GM12878 (cell line): ENCODE results near the gene FAM193B.

Experiments used
- BMI1 ChIP-seq: fragments of 450-650 bp; IDR thresholded peaks from 2 replicates; pipeline ENCODE4 v1.6.1; 2016; ENCODE audit warnings: mild to moderate bottlenecking, moderate library complexity, borderline replicate concordance
- HCFC1 ChIP-seq: fragments of 150-350 bp; IDR thresholded peaks from 2 replicates; pipeline ENCODE4 v1.6.1; 2014; ENCODE audit warnings: low read length
- IKZF1 ChIP-seq: fragments of 450-650 bp; conservative IDR thresholded peaks from 2 replicates; pipeline ENCODE4 v1.6.1; 2017; ENCODE audit warnings: antibody characterized with exemption, mild to moderate bottlenecking
- MXI1 ChIP-seq: fragments of 150-350 bp; IDR thresholded peaks from 2 replicates; pipeline ENCODE4 v1.6.1; 2011; ENCODE audit warnings: low read depth, mild to moderate bottlenecking, inconsistent platforms, low read length, improper control_type of control experiment
- NFIC ChIP-seq: IDR thresholded peaks from 2 replicates; pipeline ENCODE4 v1.6.1; 2012; ENCODE audit warnings: low read depth, mild to moderate bottlenecking, inconsistent platforms, low read length, moderate library complexity
- POLR2A ChIP-seq: IDR thresholded peaks from 2 replicates; pipeline ENCODE4 v1.6.1; 2011; ENCODE audit warnings: low read depth, mild to moderate bottlenecking, low read length
- POLR2AphosphoS5 ChIP-seq: IDR thresholded peaks from 2 replicates; pipeline ENCODE4 v1.6.1; 2011; ENCODE audit warnings: mild to moderate bottlenecking, low read length, inconsistent platforms
- TAF1 ChIP-seq: IDR thresholded peaks from 2 replicates; pipeline ENCODE4 v1.6.1; 2011; ENCODE audit warnings: mild to moderate bottlenecking, low read depth, low read length, borderline replicate concordance
- ZNF24 ChIP-seq: fragments of 450-650 bp; IDR thresholded peaks from 2 replicates; pipeline ENCODE4 v1.6.1; 2017; ENCODE audit warnings: antibody characterized with exemption, mild to moderate bottlenecking
- ZNF274 ChIP-seq: IDR thresholded peaks from one replicate; pipeline ENCODE4 v1.8.0; 2011; ENCODE audit not compliant: insufficient read length, insufficient read depth
- TF ChIP-seq, protein P1 (sequence below), 3 experiments: IDR thresholded peaks in 2 of 3; conservative IDR thresholded peaks in 1 of 3; 2 replicates each; pipeline ENCODE4 v1.5.1; 2011; ENCODE audit warnings: low read depth in 3 of 3, low read length in 3 of 3, mild to moderate bottlenecking in 3 of 3, control low read depth in 2 of 3, moderate library complexity in 2 of 3, inconsistent platforms in 1 of 3, mixed read lengths in 1 of 3; ENCODE audit not compliant: control insufficient read depth in 2 of 3, insufficient read depth in 1 of 3; ENCODE audit errors: extremely low read depth in 1 of 3
- TF ChIP-seq, protein P2 (sequence below): IDR thresholded peaks from 2 replicates; pipeline ENCODE4 v1.6.1; 2012; ENCODE audit warnings: mild to moderate bottlenecking, low read depth, low read length
- TF ChIP-seq, protein P3 (sequence below): IDR thresholded peaks from 2 replicates; pipeline ENCODE4 v1.6.1; 2011; ENCODE audit warnings: low read depth, mild to moderate bottlenecking, low read length, moderate library complexity, borderline replicate concordance; ENCODE audit errors: extremely low read depth

DNA sequence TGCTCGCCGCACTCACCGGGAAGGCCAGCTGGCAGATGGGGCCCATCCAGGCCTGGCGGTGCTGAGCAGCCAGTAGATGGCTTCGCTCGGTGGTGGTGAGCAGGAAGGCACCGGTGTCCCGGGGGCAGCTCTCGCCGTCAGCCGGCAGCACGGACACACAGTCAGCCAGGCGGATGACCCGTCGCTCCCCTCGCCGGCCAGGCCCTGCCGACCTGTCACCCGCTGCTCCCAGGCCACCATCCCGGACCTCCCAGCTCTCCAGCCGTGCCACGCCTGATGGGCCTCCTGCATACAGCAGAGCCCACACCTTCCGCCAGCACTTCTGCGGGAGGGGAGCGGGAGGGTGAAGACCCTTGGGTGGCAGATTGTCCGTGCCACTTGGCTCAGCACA lies 46.1 kb downstream of the FAM193B start:
- no peak for TF ChIP-seq HCFC1
- TF ChIP-seq, protein P1, sequence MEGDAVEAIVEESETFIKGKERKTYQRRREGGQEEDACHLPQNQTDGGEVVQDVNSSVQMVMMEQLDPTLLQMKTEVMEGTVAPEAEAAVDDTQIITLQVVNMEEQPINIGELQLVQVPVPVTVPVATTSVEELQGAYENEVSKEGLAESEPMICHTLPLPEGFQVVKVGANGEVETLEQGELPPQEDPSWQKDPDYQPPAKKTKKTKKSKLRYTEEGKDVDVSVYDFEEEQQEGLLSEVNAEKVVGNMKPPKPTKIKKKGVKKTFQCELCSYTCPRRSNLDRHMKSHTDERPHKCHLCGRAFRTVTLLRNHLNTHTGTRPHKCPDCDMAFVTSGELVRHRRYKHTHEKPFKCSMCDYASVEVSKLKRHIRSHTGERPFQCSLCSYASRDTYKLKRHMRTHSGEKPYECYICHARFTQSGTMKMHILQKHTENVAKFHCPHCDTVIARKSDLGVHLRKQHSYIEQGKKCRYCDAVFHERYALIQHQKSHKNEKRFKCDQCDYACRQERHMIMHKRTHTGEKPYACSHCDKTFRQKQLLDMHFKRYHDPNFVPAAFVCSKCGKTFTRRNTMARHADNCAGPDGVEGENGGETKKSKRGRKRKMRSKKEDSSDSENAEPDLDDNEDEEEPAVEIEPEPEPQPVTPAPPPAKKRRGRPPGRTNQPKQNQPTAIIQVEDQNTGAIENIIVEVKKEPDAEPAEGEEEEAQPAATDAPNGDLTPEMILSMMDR (IDR thresholded peaks at IDR 0.05 in 2 of 3, conservative IDR thresholded peaks at IDR 0.05 in 1 of 3; ENCODE audit: control insufficient read depth in 2 of 3, extremely low read depth in 1 of 3, insufficient read depth in 1 of 3, low read depth in 3 of 3, low read length in 3 of 3), result no peak
- no peak for TF ChIP-seq TAF1
- TF ChIP-seq ZNF274, result no peak
- no peak for TF ChIP-seq NFIC
- TF ChIP-seq ZNF24, result no peak
- no peak for TF ChIP-seq MXI1
- TF ChIP-seq POLR2A, result no peak
- TF ChIP-seq POLR2AphosphoS5, result no peak
- TF ChIP-seq BMI1, result no peak
- TF ChIP-seq, protein P2, sequence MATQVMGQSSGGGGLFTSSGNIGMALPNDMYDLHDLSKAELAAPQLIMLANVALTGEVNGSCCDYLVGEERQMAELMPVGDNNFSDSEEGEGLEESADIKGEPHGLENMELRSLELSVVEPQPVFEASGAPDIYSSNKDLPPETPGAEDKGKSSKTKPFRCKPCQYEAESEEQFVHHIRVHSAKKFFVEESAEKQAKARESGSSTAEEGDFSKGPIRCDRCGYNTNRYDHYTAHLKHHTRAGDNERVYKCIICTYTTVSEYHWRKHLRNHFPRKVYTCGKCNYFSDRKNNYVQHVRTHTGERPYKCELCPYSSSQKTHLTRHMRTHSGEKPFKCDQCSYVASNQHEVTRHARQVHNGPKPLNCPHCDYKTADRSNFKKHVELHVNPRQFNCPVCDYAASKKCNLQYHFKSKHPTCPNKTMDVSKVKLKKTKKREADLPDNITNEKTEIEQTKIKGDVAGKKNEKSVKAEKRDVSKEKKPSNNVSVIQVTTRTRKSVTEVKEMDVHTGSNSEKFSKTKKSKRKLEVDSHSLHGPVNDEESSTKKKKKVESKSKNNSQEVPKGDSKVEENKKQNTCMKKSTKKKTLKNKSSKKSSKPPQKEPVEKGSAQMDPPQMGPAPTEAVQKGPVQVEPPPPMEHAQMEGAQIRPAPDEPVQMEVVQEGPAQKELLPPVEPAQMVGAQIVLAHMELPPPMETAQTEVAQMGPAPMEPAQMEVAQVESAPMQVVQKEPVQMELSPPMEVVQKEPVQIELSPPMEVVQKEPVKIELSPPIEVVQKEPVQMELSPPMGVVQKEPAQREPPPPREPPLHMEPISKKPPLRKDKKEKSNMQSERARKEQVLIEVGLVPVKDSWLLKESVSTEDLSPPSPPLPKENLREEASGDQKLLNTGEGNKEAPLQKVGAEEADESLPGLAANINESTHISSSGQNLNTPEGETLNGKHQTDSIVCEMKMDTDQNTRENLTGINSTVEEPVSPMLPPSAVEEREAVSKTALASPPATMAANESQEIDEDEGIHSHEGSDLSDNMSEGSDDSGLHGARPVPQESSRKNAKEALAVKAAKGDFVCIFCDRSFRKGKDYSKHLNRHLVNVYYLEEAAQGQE, result no peak
- no peak; the same call in none of the 2 replicates for TF ChIP-seq IKZF1
- TF ChIP-seq, protein P3, sequence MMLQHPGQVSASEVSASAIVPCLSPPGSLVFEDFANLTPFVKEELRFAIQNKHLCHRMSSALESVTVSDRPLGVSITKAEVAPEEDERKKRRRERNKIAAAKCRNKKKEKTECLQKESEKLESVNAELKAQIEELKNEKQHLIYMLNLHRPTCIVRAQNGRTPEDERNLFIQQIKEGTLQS, result no peak
